Progenitor cell of endocrine pancreas (in vitro differentiated cells): ENCODE measurements around the gene SLC35A5. TPM values are rescaled to one million over a fixed set of nuclear protein-coding genes. Genes with fewer than 3 reads are reported as not detected.

Experiments used
- DNase-seq: peaks from one replicate; pipeline ENCODE4 v3.0.0; 2021; ENCODE audit warnings: low spot score; ENCODE audit not compliant: unreplicated experiment
- H3K27ac Mint-ChIP-seq: 2 replicates; pipeline ENCODE4 v1.8.0; 2021; ENCODE audit warnings: mild to moderate bottlenecking, moderate library complexity, mixed read lengths
- H3K27me3 Mint-ChIP-seq: 2 replicates; pipeline ENCODE4 v1.8.0; 2021; ENCODE audit warnings: mixed read lengths
- H3K36me3 Mint-ChIP-seq: 2 replicates; pipeline ENCODE4 v1.8.0; 2022; ENCODE audit warnings: mixed read lengths; ENCODE audit not compliant: insufficient read depth
- H3K4me1 Mint-ChIP-seq: 2 replicates; pipeline ENCODE4 v1.8.0; 2021; ENCODE audit warnings: low read depth, mixed read lengths
- H3K4me3 Mint-ChIP-seq: 2 replicates; pipeline ENCODE4 v1.8.0; 2021; ENCODE audit warnings: low read depth, mild to moderate bottlenecking, moderate library complexity, mixed read lengths
- H3K9me3 Mint-ChIP-seq: 2 replicates; pipeline ENCODE4 v1.8.0; 2021; ENCODE audit warnings: low read depth, mixed read lengths
- CTCF ChIP-seq: fragments of 200-600 bp; sonication (generic); IDR thresholded peaks from one replicate; pipeline ENCODE4 v1.5.0; 2021; ENCODE audit warnings: antibody characterized with exemption, mild to moderate bottlenecking; ENCODE audit not compliant: unreplicated experiment
- total RNA-seq: library from RNA; stranded (reverse); gene quantifications from 2 replicates; pipeline ENCODE4 v1.2.1, GENCODE V29; 2021

The SLC35A5 gene
- total RNA-seq, 1 donor from 2014 or later: 33.8 TPM

- Mint-ChIP-seq H3K4me1 (peaks cover 21% of the 10 kb centered on the region), H3K4me3 (no peak overlapping the region), H3K9me3 (no peaks in the 10 kb centered on the region), H3K36me3 (no peaks in the 10 kb centered on the region), H3K27me3 (no peaks in the 10 kb centered on the region), H3K27ac (no peak overlapping the region)
- no peak for DNase-seq
- TF ChIP-seq CTCF: no peak
Observed at GRCh38 chr3:112627919-112628466, 66.1 kb downstream of the SLC35A5 start.

GRCh38 chr3:112629425-112629824, 67.6 kb downstream of the SLC35A5 start:
- Mint-ChIP-seq H3K4me3 (no peak overlapping the region), H3K27ac (no peak overlapping the region), H3K36me3 (no peaks in the 10 kb centered on the region), H3K9me3 (no peaks in the 10 kb centered on the region), H3K27me3 (no peaks in the 10 kb centered on the region), H3K4me1 (peaks cover 18% of the 10 kb centered on the region)
- no peak for DNase-seq
- TF ChIP-seq CTCF: no peak

- no peaks in the 10 kb centered on the region for H3K9me3 Mint-ChIP-seq
- H3K27ac Mint-ChIP-seq: no peak overlapping the region
- no peaks in the 10 kb centered on the region for H3K36me3 Mint-ChIP-seq
- no peak for DNase-seq
- no peaks in the 10 kb centered on the region for H3K27me3 Mint-ChIP-seq
- no peak overlapping the region for H3K4me3 Mint-ChIP-seq
- H3K4me1 Mint-ChIP-seq: peaks cover 13% of the 10 kb centered on the region
- no peak for TF ChIP-seq CTCF
Observed at GRCh38 chr3:112631257-112631656, 69.4 kb downstream of the SLC35A5 start.

GRCh38 chr3:112632596-112632995, 70.8 kb downstream of the SLC35A5 start:
- no peak for DNase-seq
- H3K4me3 Mint-ChIP-seq: no peak overlapping the region

GRCh38 chr3:112633191-112633590, 71.3 kb downstream of the SLC35A5 start:
- no peak for DNase-seq
- no peak overlapping the region for H3K27ac Mint-ChIP-seq
- no peaks in the 10 kb centered on the region for H3K9me3 Mint-ChIP-seq
- no peaks in the 10 kb centered on the region for H3K27me3 Mint-ChIP-seq
- no peaks in the 10 kb centered on the region for H3K4me1 Mint-ChIP-seq
- no peaks in the 10 kb centered on the region for H3K36me3 Mint-ChIP-seq
- TF ChIP-seq CTCF: no peak
- H3K4me3 Mint-ChIP-seq: no peak overlapping the region

More at GRCh38 chr3:112632596-112632995, 70.8 kb downstream of the SLC35A5 start:
- TF ChIP-seq CTCF: no peak
- peaks cover 5% of the 10 kb centered on the region for H3K4me1 Mint-ChIP-seq
- H3K9me3 Mint-ChIP-seq: no peaks in the 10 kb centered on the region
- H3K27me3 Mint-ChIP-seq: no peaks in the 10 kb centered on the region
- H3K27ac Mint-ChIP-seq: no peak overlapping the region
- no peaks in the 10 kb centered on the region for H3K36me3 Mint-ChIP-seq
